Measurements from ENCODE around the gene SLC49A3.

DNA sequence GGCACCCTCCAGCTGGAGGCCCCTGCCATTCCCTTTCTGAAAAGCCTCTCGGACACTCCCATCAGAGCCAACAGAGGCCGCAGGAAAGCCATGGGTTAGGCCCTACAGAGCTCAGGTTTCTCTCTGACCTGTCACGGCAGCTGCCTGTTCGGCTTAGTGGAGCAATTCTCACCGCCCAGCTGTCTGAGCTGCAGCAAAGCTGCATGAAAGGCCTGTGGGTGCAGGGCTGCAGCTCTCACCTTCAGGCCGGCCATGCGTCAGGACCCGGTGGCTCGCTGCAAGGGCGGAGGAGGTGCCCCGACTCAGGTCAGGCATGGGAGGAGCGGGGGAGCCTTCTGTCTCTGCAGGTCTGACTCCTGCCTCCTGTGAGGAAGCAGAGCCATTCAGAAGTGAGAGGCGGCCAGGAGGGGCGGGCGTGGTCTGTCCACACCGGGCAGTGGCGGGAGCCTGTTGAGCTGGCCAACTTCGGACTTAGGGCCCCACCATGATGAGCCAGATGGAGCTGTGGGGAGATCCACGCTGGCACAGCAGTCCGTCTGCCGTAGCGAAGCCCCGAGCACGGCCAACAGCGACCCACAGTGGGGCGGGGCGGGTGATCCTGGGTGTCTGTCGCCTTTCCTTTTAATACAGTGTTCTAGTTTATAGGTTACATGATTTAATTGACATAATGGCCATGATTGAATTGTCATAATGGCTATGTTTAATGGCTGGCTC lies 40.2 kb downstream of the SLC49A3 start:
- TF ChIP-seq, protein P1, sequence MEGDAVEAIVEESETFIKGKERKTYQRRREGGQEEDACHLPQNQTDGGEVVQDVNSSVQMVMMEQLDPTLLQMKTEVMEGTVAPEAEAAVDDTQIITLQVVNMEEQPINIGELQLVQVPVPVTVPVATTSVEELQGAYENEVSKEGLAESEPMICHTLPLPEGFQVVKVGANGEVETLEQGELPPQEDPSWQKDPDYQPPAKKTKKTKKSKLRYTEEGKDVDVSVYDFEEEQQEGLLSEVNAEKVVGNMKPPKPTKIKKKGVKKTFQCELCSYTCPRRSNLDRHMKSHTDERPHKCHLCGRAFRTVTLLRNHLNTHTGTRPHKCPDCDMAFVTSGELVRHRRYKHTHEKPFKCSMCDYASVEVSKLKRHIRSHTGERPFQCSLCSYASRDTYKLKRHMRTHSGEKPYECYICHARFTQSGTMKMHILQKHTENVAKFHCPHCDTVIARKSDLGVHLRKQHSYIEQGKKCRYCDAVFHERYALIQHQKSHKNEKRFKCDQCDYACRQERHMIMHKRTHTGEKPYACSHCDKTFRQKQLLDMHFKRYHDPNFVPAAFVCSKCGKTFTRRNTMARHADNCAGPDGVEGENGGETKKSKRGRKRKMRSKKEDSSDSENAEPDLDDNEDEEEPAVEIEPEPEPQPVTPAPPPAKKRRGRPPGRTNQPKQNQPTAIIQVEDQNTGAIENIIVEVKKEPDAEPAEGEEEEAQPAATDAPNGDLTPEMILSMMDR (IDR thresholded peaks at IDR 0.05; ENCODE audit: poor library complexity) = no peak
- no peak for TF ChIP-seq EZH2 (IDR thresholded peaks at IDR 0.05; ENCODE audit: borderline replicate concordance)
- TF ChIP-seq EZH2phosphoT487 (IDR thresholded peaks at IDR 0.05; ENCODE audit: low read depth, severe bottlenecking, unreplicated experiment) = no peak
